ENCODE measurements around the gene PROK1. TPM values are rescaled to one million over a fixed set of nuclear protein-coding genes. Genes with fewer than 3 reads are reported as not detected.

Gene PROK1
- total and polyA plus RNA-seq, 11 donors = 0.07 to 3.4 (median 0.40) TPM; not detected in 4

GRCh38 chr1:110460253-110461220, 9.6 kb downstream of the PROK1 start:
- H3K27ac ChIP-seq = no peak overlapping the region
- H3K27me3 ChIP-seq = no peaks in the 10 kb centered on the region
- intact Hi-C loops (cut with DNase I) = loop anchor here (1.0 to 10.0 kb wide), 12 partner anchors 36 to 258 kb away; no protein-coding TSS in a partner anchor
- no peaks in the 10 kb centered on the region for H3K9me3 ChIP-seq
- ATAC-seq (peak; percentile 59 to 83 (median 82)), DNase-seq (peak in 4 of 5 donors; percentile 42 to 70 (median 64))
- TF ChIP-seq CTCF (IDR thresholded peaks at IDR 0.05) = peak; percentile 89 to 98 (median 94)
- no peak for TF ChIP-seq POLR2A (IDR thresholded peaks at IDR 0.05)
- H3K36me3 ChIP-seq = no peaks in the 10 kb centered on the region
- H3K4me1 ChIP-seq = no peaks in the 10 kb centered on the region
- 40 to 45% (median 43%) methylated on average over 11 of the region's 11 CpGs for WGBS, 4 donors
- no peak overlapping the region for H3K4me3 ChIP-seq

GRCh38 chr1:110462093-110462492, 11.1 kb downstream of the PROK1 start:
- Histone ChIP-seq H3K4me3 (no peak overlapping the region), H3K36me3 (no peaks in the 10 kb centered on the region), H3K27ac (no peak overlapping the region), H3K4me1 (peaks cover 0 to 10% (median 3%) of the 10 kb centered on the region in 12 donors), H3K9me3 (no peaks in the 10 kb centered on the region), H3K27me3 (no peaks in the 10 kb centered on the region)
- ATAC-seq (no peak), DNase-seq (no peak)
- no peak for TF ChIP-seq CTCF (IDR thresholded peaks at IDR 0.05)
- TF ChIP-seq POLR2A (IDR thresholded peaks at IDR 0.05) = no peak
- intact Hi-C loops (cut with DNase I) = loop anchor here in 8 of 10 donors (2.0 to 10.0 kb wide), 6 partner anchors 49 to 260 kb away; no protein-coding TSS in a partner anchor
- 82 to 92% (median 89%) methylated on average over 2 of the region's 2 CpGs for whole genome bisulfite sequencing, 4 donors

- peak in 1 of 12 donors; percentile 14 for TF ChIP-seq CTCF (IDR thresholded peaks at IDR 0.05)
- no peak for TF ChIP-seq POLR2A (IDR thresholded peaks at IDR 0.05)
- peaks cover 0 to 14% (median 3%) of the 10 kb centered on the region in 12 donors for H3K4me1 ChIP-seq
- no peaks in the 10 kb centered on the region for H3K36me3 ChIP-seq
- no peaks in the 10 kb centered on the region for H3K27me3 ChIP-seq
- H3K27ac ChIP-seq = no peak overlapping the region
- intact Hi-C loops (cut with DNase I) = loop anchor here in 8 of 10 donors (2.0 to 10.0 kb wide), 6 partner anchors 50 to 261 kb away; no protein-coding TSS in a partner anchor
- no peak overlapping the region for H3K4me3 ChIP-seq
- no peak for DNase-seq
- ATAC-seq = no peak
- no peaks in the 10 kb centered on the region for H3K9me3 ChIP-seq
These were observed 12.0 kb downstream of the PROK1 start for GRCh38 chr1:110462964-110463363.

- no peaks in the 10 kb centered on the region for H3K27me3 ChIP-seq
- no peak for DNase-seq
- TF ChIP-seq POLR2A (IDR thresholded peaks at IDR 0.05) (no peak), CTCF (IDR thresholded peaks at IDR 0.05) (no peak)
- H3K36me3 ChIP-seq = no peaks in the 10 kb centered on the region
- intact Hi-C loops (cut with DNase I) = loop anchor here in 8 of 10 donors (2.0 to 10.0 kb wide), 6 partner anchors 51 to 261 kb away; no protein-coding TSS in a partner anchor
- WGBS, 4 donors = 75 to 87% (median 84%) methylated on average over 9 of the region's 9 CpGs
- ATAC-seq = no peak
- H3K9me3 ChIP-seq = no peaks in the 10 kb centered on the region
- H3K4me3 ChIP-seq = no peak overlapping the region
- no peak overlapping the region for H3K27ac ChIP-seq
- H3K4me1 ChIP-seq = peaks cover 0 to 14% (median 3%) of the 10 kb centered on the region in 12 donors
These were observed 12.8 kb downstream of the PROK1 start for GRCh38 chr1:110463725-110464124.

All from heart left ventricle (tissue), 16 donors.